GM18526 (cell line): ENCODE results near the gene STRN3.

Source experiments
- POLR2A ChIP-seq: IDR thresholded peaks from 3 replicates; pipeline ENCODE4 v1.6.1; 2011; ENCODE audit not compliant: insufficient read length; ENCODE audit errors: extremely low read depth

STRN3 gene

GRCh38 chr14:30994681-30995620 lies 31.2 kb downstream of the STRN3 start:
- TF ChIP-seq POLR2A, result no peak

- no peak for TF ChIP-seq POLR2A
Observed at GRCh38 chr14:30993071-30993470, 33.1 kb downstream of the STRN3 start.

- no peak for TF ChIP-seq POLR2A
Observed at GRCh38 chr14:30991408-30991807, 34.8 kb downstream of the STRN3 start.

GRCh38 chr14:30990770-30991169 lies 35.4 kb downstream of the STRN3 start:
- TF ChIP-seq POLR2A, result no peak

GRCh38 chr14:30988509-30988908 lies 37.7 kb downstream of the STRN3 start:
- TF ChIP-seq POLR2A, result no peak

- TF ChIP-seq POLR2A, result no peak
Observed at GRCh38 chr14:30985796-30986195, 40.4 kb downstream of the STRN3 start.

- TF ChIP-seq POLR2A, result no peak
Observed at GRCh38 chr14:30983858-30984257, 42.3 kb downstream of the STRN3 start.

- TF ChIP-seq POLR2A, result no peak
Observed at GRCh38 chr14:30982533-30982932, 43.6 kb downstream of the STRN3 start.

- TF ChIP-seq POLR2A, result no peak
Observed at GRCh38 chr14:30980980-30981379, 45.2 kb downstream of the STRN3 start.

GRCh38 chr14:30977752-30978151 lies 48.4 kb downstream of the STRN3 start:
- TF ChIP-seq POLR2A, result no peak

GRCh38 chr14:30974628-30975027 lies 51.6 kb downstream of the STRN3 start:
- no peak for TF ChIP-seq POLR2A

- no peak for TF ChIP-seq POLR2A
Observed at GRCh38 chr14:30972882-30973582, 53.1 kb downstream of the STRN3 start.

GRCh38 chr14:30971586-30971985 lies 54.6 kb downstream of the STRN3 start:
- TF ChIP-seq POLR2A, result no peak

- no peak for TF ChIP-seq POLR2A
Observed at GRCh38 chr14:30966415-30967363, 59.5 kb downstream of the STRN3 start.

GRCh38 chr14:30961330-30961729 lies 64.8 kb downstream of the STRN3 start:
- no peak for TF ChIP-seq POLR2A
